ENCODE results near the gene ZC3H4.

Gene ZC3H4

GRCh38 chr19:47020132-47020805 is 93.3 kb downstream of the ZC3H4 start:
- no peaks in the 10 kb centered on the region for H3K36me3 ChIP-seq (ENCODE audit: control insufficient read depth, insufficient read depth, low read length)
- peaks cover 56% of the 10 kb centered on the region for H3K27me3 ChIP-seq (ENCODE audit: control insufficient read depth, insufficient read depth, low read length)
- no peak overlapping the region for H3K4me3 ChIP-seq (ENCODE audit: low read length)
- H3K9ac ChIP-seq (ENCODE audit: low read length) = no peak overlapping the region
- peaks cover 19% of the 10 kb centered on the region for H3K4me1 ChIP-seq (ENCODE audit: control insufficient read depth, insufficient read depth, low read length)
- H3K9me3 ChIP-seq (ENCODE audit: control insufficient read depth, low read length) = no peaks in the 10 kb centered on the region

GRCh38 chr19:47019431-47020041 is 94.0 kb downstream of the ZC3H4 start, which contains the start of gene NPAS1:
NPAS1 (plus strand) TSS chr19:47019837; CDS start chr19:47021048, 1,211 bp downstream.
- no peak within 1 kb of the TSS for H3K4me3 ChIP-seq (ENCODE audit: low read length)

GRCh38 chr19:47018923-47019322 is 94.7 kb downstream of the ZC3H4 start:
- Histone ChIP-seq H3K36me3 (ENCODE audit: control insufficient read depth, insufficient read depth, low read length) (no peaks in the 10 kb centered on the region), H3K27me3 (ENCODE audit: control insufficient read depth, insufficient read depth, low read length) (peaks cover 52% of the 10 kb centered on the region), H3K4me3 (ENCODE audit: low read length) (no peak overlapping the region), H3K9ac (ENCODE audit: low read length) (no peak overlapping the region), H3K9me3 (ENCODE audit: control insufficient read depth, low read length) (no peaks in the 10 kb centered on the region), H3K4me1 (ENCODE audit: control insufficient read depth, insufficient read depth, low read length) (peaks cover 19% of the 10 kb centered on the region)

More at GRCh38 chr19:47019431-47020041, 94.0 kb downstream of the ZC3H4 start, which contains the start of gene NPAS1:
- Histone ChIP-seq H3K9me3 (ENCODE audit: control insufficient read depth, low read length) (no peaks in the 10 kb centered on the region), H3K9ac (ENCODE audit: low read length) (no peak within 1 kb of the TSS), H3K36me3 (ENCODE audit: control insufficient read depth, insufficient read depth, low read length) (no peaks in the 10 kb centered on the region), H3K27me3 (ENCODE audit: control insufficient read depth, insufficient read depth, low read length) (peaks cover 55% of the 10 kb centered on the region), H3K4me1 (ENCODE audit: control insufficient read depth, insufficient read depth, low read length) (peaks cover 19% of the 10 kb centered on the region)
